Measurements from ENCODE around the gene MIS12. TPM values are rescaled to one million over a fixed set of nuclear protein-coding genes. Genes with fewer than 3 reads are reported as not detected.

The MIS12 gene
- polyA plus RNA-seq, 1 experiment: 6.2 TPM

DNA sequence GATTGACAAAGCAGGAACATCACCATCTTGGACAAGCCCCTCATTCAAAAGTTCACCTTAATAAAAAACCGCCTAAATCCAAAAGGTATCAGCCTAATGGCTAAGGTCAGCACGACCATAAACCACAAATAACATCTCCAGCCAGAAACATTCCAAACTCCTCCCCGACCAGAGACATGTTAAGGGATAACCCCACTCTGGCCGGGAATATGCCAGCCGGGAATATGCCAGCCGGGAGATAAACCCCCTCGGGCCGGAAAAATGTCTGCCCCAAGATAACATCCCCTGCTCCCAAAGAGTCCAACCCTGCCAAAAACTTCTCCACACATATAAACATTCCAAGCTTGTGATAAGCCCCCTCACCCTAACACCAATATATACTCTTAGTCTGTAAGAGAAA, 18.9 kb upstream of the MIS12 start:
- POLR2A ChIA-PET: no interaction called here
- no peaks in the 10 kb centered on the region for H3K27me3 ChIP-seq (ENCODE audit: control insufficient read depth, insufficient read depth, low read length)
- CTCF ChIA-PET: interaction anchor here (1.6 to 2.7 kb wide), 2 partner anchors 29 to 968 kb away, joined by 3 to 13 read pairs; partner anchors contain the start of gene C1QBP

DNA sequence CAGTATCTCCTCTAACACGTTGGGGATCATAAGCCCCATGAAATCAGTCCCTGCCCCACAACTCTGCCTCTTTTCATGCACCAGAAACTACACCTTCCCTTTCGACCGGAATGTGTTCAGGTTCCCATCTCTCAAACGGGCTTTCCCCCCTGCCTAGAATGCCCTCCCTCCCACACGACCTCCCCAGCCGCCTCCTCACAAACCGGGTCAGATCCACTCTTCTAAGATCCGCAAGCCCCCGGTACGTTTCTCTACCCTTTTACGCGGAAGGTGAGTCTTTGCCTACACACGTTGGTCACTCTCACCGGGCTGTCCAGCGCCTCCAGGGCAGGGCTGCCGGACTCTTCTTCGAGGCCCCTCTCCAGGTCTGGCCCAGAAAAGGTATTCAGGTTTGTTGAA, 18.3 kb upstream of the MIS12 start:
- ChIA-PET POLR2A (no interaction called here), CTCF (interaction anchor here (2.7 kb wide), 1 partner anchor 30 kb away, joined by 13 read pairs; the partner anchor contains the start of gene C1QBP)
- no peak for DNase-seq (ENCODE audit: low read depth)
- TF ChIP-seq, protein P1, sequence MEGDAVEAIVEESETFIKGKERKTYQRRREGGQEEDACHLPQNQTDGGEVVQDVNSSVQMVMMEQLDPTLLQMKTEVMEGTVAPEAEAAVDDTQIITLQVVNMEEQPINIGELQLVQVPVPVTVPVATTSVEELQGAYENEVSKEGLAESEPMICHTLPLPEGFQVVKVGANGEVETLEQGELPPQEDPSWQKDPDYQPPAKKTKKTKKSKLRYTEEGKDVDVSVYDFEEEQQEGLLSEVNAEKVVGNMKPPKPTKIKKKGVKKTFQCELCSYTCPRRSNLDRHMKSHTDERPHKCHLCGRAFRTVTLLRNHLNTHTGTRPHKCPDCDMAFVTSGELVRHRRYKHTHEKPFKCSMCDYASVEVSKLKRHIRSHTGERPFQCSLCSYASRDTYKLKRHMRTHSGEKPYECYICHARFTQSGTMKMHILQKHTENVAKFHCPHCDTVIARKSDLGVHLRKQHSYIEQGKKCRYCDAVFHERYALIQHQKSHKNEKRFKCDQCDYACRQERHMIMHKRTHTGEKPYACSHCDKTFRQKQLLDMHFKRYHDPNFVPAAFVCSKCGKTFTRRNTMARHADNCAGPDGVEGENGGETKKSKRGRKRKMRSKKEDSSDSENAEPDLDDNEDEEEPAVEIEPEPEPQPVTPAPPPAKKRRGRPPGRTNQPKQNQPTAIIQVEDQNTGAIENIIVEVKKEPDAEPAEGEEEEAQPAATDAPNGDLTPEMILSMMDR (IDR thresholded peaks at IDR 0.05; ENCODE audit: insufficient read depth, low read depth, low read length): no peak
- Histone ChIP-seq H3K4me3 (ENCODE audit: low read depth, low read length) (peak overlapping the region; percentile 93), H3K27me3 (ENCODE audit: control insufficient read depth, insufficient read depth, low read length) (no peaks in the 10 kb centered on the region), H3K36me3 (ENCODE audit: control insufficient read depth, insufficient read depth, low read length) (no peaks in the 10 kb centered on the region)

More for the DNA sequence above, 18.9 kb upstream of the MIS12 start:
- Histone ChIP-seq H3K4me3 (ENCODE audit: low read depth, low read length) (peak overlapping the region; percentile 93), H3K36me3 (ENCODE audit: control insufficient read depth, insufficient read depth, low read length) (no peaks in the 10 kb centered on the region)
- TF ChIP-seq, protein P1 (IDR thresholded peaks at IDR 0.05; ENCODE audit: insufficient read depth, low read depth, low read length): no peak
- no peak for DNase-seq (ENCODE audit: low read depth)

DNA sequence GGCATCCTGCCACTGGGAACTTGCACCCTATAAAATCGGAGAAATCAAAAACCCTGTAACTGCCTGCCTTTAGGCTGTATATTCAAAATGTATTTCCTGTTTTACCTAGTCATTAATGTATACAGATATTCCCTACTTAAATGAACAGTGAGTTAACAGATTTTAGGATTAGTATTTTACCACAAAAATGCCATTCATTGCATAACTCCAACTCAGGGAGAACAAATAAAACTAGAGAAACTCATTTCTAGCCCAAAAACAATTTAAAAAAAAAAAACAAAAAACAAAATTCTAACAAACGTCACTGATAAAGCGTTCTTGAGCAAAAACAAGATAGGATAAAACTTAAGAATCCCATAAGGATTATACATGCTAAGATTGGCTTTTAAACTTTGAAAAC, 13.9 kb upstream of the MIS12 start:
- Histone ChIP-seq H3K36me3 (ENCODE audit: control insufficient read depth, insufficient read depth, low read length) (peaks cover 6% of the 10 kb centered on the region), H3K27me3 (ENCODE audit: control insufficient read depth, insufficient read depth, low read length) (no peaks in the 10 kb centered on the region), H3K4me3 (ENCODE audit: low read depth, low read length) (no peak overlapping the region)
- ChIA-PET CTCF (no interaction called here), POLR2A (no interaction called here)
- no peak for DNase-seq (ENCODE audit: low read depth)
- TF ChIP-seq, protein P1 (IDR thresholded peaks at IDR 0.05; ENCODE audit: insufficient read depth, low read depth, low read length): no peak

DNA sequence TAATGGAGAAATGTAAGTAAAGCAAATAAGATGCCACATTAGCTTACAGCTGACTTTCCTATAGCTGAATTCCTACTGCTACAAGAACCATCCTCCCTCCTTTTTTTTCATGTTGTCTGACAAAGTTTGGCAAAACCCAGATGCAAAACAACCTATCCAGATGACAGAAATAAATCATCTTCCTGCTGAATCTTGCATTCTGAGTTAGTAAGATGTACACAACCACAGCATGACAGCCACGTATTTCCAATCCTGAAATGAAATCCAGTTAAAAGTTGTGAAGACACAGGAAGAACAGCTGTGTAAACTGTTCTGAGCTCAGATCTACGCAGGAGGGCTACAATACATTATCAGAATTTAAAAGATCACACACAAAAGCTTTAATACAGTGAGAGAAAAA, 12.5 kb upstream of the MIS12 start:
- TF ChIP-seq, protein P1 (IDR thresholded peaks at IDR 0.05; ENCODE audit: insufficient read depth, low read depth, low read length): no peak
- Histone ChIP-seq H3K36me3 (ENCODE audit: control insufficient read depth, insufficient read depth, low read length) (peaks cover 10% of the 10 kb centered on the region), H3K4me3 (ENCODE audit: low read depth, low read length) (no peak overlapping the region), H3K27me3 (ENCODE audit: control insufficient read depth, insufficient read depth, low read length) (no peaks in the 10 kb centered on the region)
- no peak for DNase-seq (ENCODE audit: low read depth)
- POLR2A ChIA-PET: no interaction called here
- CTCF ChIA-PET: no interaction called here

DNA sequence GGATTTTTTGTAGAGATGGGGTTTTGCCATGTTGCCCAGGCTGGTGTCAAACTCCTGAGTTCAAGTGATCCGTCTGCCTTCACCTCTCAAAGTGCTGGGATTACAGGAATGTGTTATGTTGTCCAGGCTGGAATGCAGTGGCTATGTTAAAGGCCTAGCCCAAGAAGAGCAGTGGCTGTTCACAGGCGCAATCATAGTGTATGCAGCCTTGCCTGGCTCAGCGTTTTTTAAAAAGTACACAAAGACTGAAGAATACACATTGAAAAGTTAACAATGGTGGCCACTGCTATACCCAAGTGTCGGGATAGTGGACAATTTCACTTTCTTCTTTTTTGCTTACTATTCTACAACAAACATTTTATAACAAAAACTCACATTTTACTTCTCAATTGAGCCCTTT, 7.4 kb upstream of the MIS12 start:
- H3K36me3 ChIP-seq (ENCODE audit: control insufficient read depth, insufficient read depth, low read length): peaks cover 19% of the 10 kb centered on the region
- no peak for DNase-seq (ENCODE audit: low read depth)
- ChIA-PET CTCF (no interaction called here), POLR2A (no interaction called here)
- no peak overlapping the region for H3K4me3 ChIP-seq (ENCODE audit: low read depth, low read length)
- H3K27me3 ChIP-seq (ENCODE audit: control insufficient read depth, insufficient read depth, low read length): no peaks in the 10 kb centered on the region
- TF ChIP-seq, protein P1 (IDR thresholded peaks at IDR 0.05; ENCODE audit: insufficient read depth, low read depth, low read length): no peak
